ENCODE data around the gene DYRK4.

GRCh38 chr12:4569261-4569660 is 7.3 kb downstream of the DYRK4 start:
- TF ChIP-seq CTCF (optimal IDR thresholded peaks at IDR 0.05 in 1 of 3, IDR thresholded peaks at IDR 0.05 in 1 of 3, conservative IDR thresholded peaks at IDR 0.05 in 1 of 3; ENCODE audit: extremely low read depth in 1 of 3, insufficient read depth in 2 of 3, low read length in 3 of 3) (no peak), EZH2 (IDR thresholded peaks at IDR 0.05; ENCODE audit: low read length) (no peak)
